PFSK-1 (cell line): ENCODE data around the gene ALOX15B.

Experiments used
- FOXP2 ChIP-seq: optimal IDR thresholded peaks from 2 replicates; pipeline ENCODE3; 2011; ENCODE audit warnings: borderline replicate concordance, control low read depth, inconsistent platforms; ENCODE audit not compliant: insufficient read depth; ENCODE audit errors: extremely low read length, extremely low read depth
- POLR2AphosphoS5 ChIP-seq: IDR thresholded peaks from 2 replicates; pipeline ENCODE4 v1.6.1; 2012; ENCODE audit warnings: low read depth, mild to moderate bottlenecking, control low read depth, low read length, moderate library complexity
- REST ChIP-seq, 2 experiments: IDR thresholded peaks; 2 replicates each; pipeline versions ENCODE4 v1.6.1 to v1.8.0; 2011 to 2012; ENCODE audit warnings: low read depth in 2 of 2, low read length in 2 of 2, control low read depth in 1 of 2, inconsistent platforms in 1 of 2, mild to moderate bottlenecking in 1 of 2, moderate library complexity in 1 of 2; ENCODE audit not compliant: insufficient read depth in 1 of 2
- SIN3A ChIP-seq: IDR thresholded peaks from 2 replicates; pipeline ENCODE4 v1.6.1; 2012; ENCODE audit warnings: mild to moderate bottlenecking, low read length, moderate library complexity, borderline replicate concordance; ENCODE audit not compliant: insufficient read depth
- TAF1 ChIP-seq: IDR thresholded peaks from 2 replicates; pipeline ENCODE4 v1.6.1; 2012; ENCODE audit warnings: low read length, control low read depth, borderline replicate concordance; ENCODE audit not compliant: insufficient read depth

The ALOX15B gene

GRCh38 chr17:8031950-8032349 is 6.9 kb upstream of the ALOX15B start:
- TF ChIP-seq TAF1 (no peak), REST (IDR thresholded peaks at IDR 0.05; ENCODE audit: insufficient read depth in 1 of 2, low read depth in 2 of 2, low read length in 2 of 2) (no peak), SIN3A (no peak), FOXP2 (no peak)

GRCh38 chr17:8032442-8032841 is 6.4 kb upstream of the ALOX15B start:
- no peak for TF ChIP-seq POLR2AphosphoS5
- TF ChIP-seq SIN3A: no peak
- no peak for TF ChIP-seq REST (IDR thresholded peaks at IDR 0.05; ENCODE audit: insufficient read depth in 1 of 2, low read depth in 2 of 2, low read length in 2 of 2)
- no peak for TF ChIP-seq FOXP2
- no peak for TF ChIP-seq TAF1

GRCh38 chr17:8039611-8040168 is 831 bp downstream of the ALOX15B start:
- TF ChIP-seq POLR2AphosphoS5 (no peak), REST (IDR thresholded peaks at IDR 0.05; ENCODE audit: insufficient read depth in 1 of 2, low read depth in 2 of 2, low read length in 2 of 2) (no peak), SIN3A (no peak), FOXP2 (no peak), TAF1 (no peak)

- TF ChIP-seq SIN3A (no peak), POLR2AphosphoS5 (no peak)
Measured at GRCh38 chr17:8041249-8041928, 2.5 kb downstream of the ALOX15B start.

- TF ChIP-seq TAF1: no peak
- no peak for TF ChIP-seq REST (IDR thresholded peaks at IDR 0.05; ENCODE audit: insufficient read depth in 1 of 2, low read depth in 2 of 2, low read length in 2 of 2)
- TF ChIP-seq FOXP2: no peak
- no peak for TF ChIP-seq POLR2AphosphoS5
- no peak for TF ChIP-seq SIN3A
Measured at GRCh38 chr17:8041979-8042378, 3.1 kb downstream of the ALOX15B start.
